ENCODE measurements around the gene KRT23. TPM values are rescaled to one million over a fixed set of nuclear protein-coding genes. Genes with fewer than 3 reads are reported as not detected.

The KRT23 gene
- total RNA-seq, result under 0.01 and 1.7 TPM in 2 replicates

- no peak within 1 kb of the TSS for H3K4me3 ChIP-seq (ENCODE audit: low read depth, low read length)
- no peak for DNase-seq (ENCODE audit: low read depth)
- no peak for TF ChIP-seq CTCF (IDR thresholded peaks at IDR 0.05; ENCODE audit: insufficient read depth, low read depth, low read length)
Observed at GRCh38 chr17:40937384-40937819, at the start of gene KRT23. Gene KRT23, minus strand, starts transcription at chr17:40937646. Its CDS starts 1,043 bp downstream, at chr17:40936603.

GRCh38 chr17:40986920-40987319, 49.5 kb upstream of the KRT23 start:
- no peak overlapping the region for H3K4me3 ChIP-seq (ENCODE audit: low read depth, low read length)
- DNase-seq (ENCODE audit: low read depth), result no peak
- TF ChIP-seq CTCF (IDR thresholded peaks at IDR 0.05; ENCODE audit: insufficient read depth, low read depth, low read length), result no peak

- no peak within 1 kb of the TSS for H3K4me3 ChIP-seq (ENCODE audit: low read depth, low read length)
- TF ChIP-seq CTCF (IDR thresholded peaks at IDR 0.05; ENCODE audit: insufficient read depth, low read depth, low read length), result no peak
- no peak for DNase-seq (ENCODE audit: low read depth)
Observed at GRCh38 chr17:40984226-40984625, 46.8 kb upstream of the KRT23 start, which contains the start of gene KRT40. Gene KRT40, minus strand, starts transcription at chr17:40984326. Its CDS starts 53 bp downstream, at chr17:40984273.

- no peak for DNase-seq (ENCODE audit: low read depth)
- H3K4me3 ChIP-seq (ENCODE audit: low read depth, low read length), result no peak overlapping the region
- no peak for TF ChIP-seq CTCF (IDR thresholded peaks at IDR 0.05; ENCODE audit: insufficient read depth, low read depth, low read length)
Observed at GRCh38 chr17:40981115-40981514, 43.7 kb upstream of the KRT23 start.

GRCh38 chr17:40980596-40980995, 43.1 kb upstream of the KRT23 start:
- no peak overlapping the region for H3K4me3 ChIP-seq (ENCODE audit: low read depth, low read length)
- peak; percentile 62 for DNase-seq (ENCODE audit: low read depth)
- no peak for TF ChIP-seq CTCF (IDR thresholded peaks at IDR 0.05; ENCODE audit: insufficient read depth, low read depth, low read length)

GRCh38 chr17:40980117-40980516, 42.7 kb upstream of the KRT23 start:
- TF ChIP-seq CTCF (IDR thresholded peaks at IDR 0.05; ENCODE audit: insufficient read depth, low read depth, low read length), result no peak
- no peak overlapping the region for H3K4me3 ChIP-seq (ENCODE audit: low read depth, low read length)
- no peak for DNase-seq (ENCODE audit: low read depth)

GRCh38 chr17:40978575-40979151, 41.2 kb upstream of the KRT23 start:
- no peak for TF ChIP-seq CTCF (IDR thresholded peaks at IDR 0.05; ENCODE audit: insufficient read depth, low read depth, low read length)
- H3K4me3 ChIP-seq (ENCODE audit: low read depth, low read length), result no peak overlapping the region
- no peak for DNase-seq (ENCODE audit: low read depth)

Data from fibroblast of villous mesenchyme (primary cell).